NB4 (cell line): ENCODE measurements around the gene RCVRN.

Experiments used
- CTCF ChIP-seq: IDR thresholded peaks from one replicate; pipeline ENCODE4 v1.5.1; 2012; ENCODE audit warnings: low read depth, low read length
- MAX ChIP-seq: IDR thresholded peaks from 2 replicates; pipeline ENCODE4 v1.6.1; 2011; ENCODE audit warnings: low read depth, low read length
- MYC ChIP-seq: IDR thresholded peaks from 2 replicates; pipeline ENCODE4 v1.6.1; 2011; ENCODE audit warnings: low read depth, low read length
- POLR2A ChIP-seq: IDR thresholded peaks from 2 replicates; pipeline ENCODE4 v1.6.1; 2011; ENCODE audit warnings: mild to moderate bottlenecking; ENCODE audit not compliant: insufficient read length; ENCODE audit errors: extremely low read depth

GRCh38 chr17:9907131-9907530 is 2.1 kb upstream of the RCVRN start:
- no peak for TF ChIP-seq CTCF
- TF ChIP-seq POLR2A = no peak
- no peak for TF ChIP-seq MYC
- no peak for TF ChIP-seq MAX
